GM12801 (cell line): Measurements from ENCODE around the gene SPTAN1.

Experiments
- TF ChIP-seq, protein P1 (sequence below): IDR thresholded peaks from one replicate; pipeline ENCODE4 v1.5.1; 2011; ENCODE audit warnings: control low read depth; ENCODE audit not compliant: insufficient read length; ENCODE audit errors: extremely low read depth

Gene SPTAN1

DNA sequence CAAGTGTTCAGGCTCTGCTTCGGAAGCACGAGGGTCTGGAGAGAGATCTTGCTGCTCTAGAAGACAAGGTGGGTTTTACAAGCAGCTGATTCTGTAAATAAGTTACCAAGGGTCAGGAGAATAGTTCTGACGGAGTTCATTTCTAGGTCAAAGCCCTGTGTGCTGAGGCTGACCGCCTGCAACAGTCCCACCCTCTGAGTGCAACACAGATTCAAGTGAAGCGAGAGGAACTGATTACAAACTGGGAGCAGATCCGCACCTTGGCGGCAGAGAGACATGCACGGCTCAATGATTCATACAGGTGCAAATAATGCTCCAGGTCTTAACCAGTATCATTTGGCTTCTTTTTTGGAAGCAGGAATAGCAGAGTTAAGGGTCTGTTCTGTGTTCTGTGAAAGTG lies 24.8 kb downstream of the SPTAN1 start:
- TF ChIP-seq, protein P1, sequence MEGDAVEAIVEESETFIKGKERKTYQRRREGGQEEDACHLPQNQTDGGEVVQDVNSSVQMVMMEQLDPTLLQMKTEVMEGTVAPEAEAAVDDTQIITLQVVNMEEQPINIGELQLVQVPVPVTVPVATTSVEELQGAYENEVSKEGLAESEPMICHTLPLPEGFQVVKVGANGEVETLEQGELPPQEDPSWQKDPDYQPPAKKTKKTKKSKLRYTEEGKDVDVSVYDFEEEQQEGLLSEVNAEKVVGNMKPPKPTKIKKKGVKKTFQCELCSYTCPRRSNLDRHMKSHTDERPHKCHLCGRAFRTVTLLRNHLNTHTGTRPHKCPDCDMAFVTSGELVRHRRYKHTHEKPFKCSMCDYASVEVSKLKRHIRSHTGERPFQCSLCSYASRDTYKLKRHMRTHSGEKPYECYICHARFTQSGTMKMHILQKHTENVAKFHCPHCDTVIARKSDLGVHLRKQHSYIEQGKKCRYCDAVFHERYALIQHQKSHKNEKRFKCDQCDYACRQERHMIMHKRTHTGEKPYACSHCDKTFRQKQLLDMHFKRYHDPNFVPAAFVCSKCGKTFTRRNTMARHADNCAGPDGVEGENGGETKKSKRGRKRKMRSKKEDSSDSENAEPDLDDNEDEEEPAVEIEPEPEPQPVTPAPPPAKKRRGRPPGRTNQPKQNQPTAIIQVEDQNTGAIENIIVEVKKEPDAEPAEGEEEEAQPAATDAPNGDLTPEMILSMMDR, result no peak

DNA sequence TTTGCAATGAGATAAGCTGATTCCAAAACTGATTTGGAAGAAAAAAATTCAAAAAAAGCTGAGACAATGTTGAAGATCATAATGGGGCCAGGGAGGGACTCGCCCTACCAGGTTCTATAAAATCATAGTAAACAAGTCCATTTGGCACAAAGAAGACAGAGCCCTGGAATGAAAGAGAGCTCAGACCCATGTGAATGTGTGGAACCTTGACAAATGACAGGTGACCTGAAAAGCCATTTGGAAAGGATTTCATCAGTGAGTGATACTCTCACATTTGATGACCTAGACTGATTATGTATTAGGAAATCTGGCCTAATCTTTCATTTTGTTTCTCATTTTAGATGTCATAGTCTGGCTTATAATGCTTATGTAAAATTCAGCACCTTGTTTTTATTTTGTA lies 26.8 kb downstream of the SPTAN1 start:
- TF ChIP-seq, protein P1, result no peak

DNA sequence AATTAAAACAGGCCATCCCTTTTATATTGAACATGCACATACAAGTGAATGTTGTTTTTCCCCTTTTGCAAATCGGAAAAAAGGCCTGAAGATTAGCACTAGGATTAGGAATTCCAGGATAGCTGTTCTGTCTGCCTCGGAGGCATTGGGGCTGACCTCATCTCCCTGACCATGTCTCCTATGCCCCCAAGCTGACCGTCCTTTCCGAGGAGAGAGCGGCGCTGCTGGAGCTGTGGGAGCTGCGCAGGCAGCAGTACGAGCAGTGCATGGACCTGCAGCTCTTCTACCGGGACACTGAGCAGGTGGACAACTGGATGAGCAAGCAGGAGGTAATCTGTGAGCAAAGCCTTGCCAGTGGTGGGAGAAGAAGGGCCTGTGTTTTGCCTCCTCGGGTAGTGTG lies 28.3 kb downstream of the SPTAN1 start:
- TF ChIP-seq, protein P1, result no peak

DNA sequence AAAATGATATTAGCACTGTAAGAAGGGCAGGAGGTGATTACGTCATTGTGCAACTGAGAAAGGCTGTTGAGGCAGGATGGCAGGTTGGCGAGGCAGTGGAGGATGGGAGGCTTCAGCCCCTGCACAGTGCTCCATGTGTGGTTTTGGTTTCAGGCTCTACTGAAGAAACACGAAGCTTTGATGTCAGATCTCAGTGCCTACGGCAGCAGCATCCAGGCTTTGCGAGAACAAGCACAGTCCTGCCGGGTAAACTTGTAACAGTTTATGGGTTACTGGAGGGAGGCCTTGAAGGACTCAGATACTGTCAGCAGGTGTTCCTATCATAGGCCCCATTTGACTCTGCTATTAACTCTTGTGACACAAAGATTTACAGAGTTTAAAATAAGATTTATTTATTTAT lies 35.1 kb downstream of the SPTAN1 start:
- TF ChIP-seq, protein P1, result no peak

DNA sequence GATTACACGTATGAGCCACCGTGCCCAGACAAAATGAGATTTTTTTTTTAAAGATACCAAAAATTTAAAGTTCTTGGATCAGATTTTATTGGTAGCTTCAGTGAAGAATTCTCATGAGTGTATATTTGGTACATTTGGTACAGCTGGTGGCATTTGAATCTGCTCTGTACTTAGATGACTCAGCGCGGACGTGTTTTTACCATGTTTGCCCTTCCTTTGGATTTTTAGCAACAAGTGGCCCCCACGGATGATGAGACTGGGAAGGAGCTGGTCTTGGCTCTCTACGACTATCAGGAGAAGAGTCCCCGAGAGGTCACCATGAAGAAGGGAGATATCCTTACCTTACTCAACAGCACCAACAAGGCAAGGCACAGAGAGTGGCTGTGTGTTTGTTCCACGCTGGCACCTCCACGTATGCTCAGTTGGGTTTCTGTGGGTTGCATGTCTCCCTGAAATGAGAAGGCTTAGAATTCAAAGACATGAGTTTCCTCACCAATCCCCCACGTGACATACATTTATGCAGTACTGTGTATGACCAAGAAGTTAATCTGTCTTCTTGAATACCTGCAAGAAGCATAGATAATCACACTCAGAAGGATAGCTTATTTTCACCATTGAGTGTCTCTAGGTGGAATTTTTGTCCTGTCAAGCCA lies 36.3 kb downstream of the SPTAN1 start:
- TF ChIP-seq, protein P1, result no peak

DNA sequence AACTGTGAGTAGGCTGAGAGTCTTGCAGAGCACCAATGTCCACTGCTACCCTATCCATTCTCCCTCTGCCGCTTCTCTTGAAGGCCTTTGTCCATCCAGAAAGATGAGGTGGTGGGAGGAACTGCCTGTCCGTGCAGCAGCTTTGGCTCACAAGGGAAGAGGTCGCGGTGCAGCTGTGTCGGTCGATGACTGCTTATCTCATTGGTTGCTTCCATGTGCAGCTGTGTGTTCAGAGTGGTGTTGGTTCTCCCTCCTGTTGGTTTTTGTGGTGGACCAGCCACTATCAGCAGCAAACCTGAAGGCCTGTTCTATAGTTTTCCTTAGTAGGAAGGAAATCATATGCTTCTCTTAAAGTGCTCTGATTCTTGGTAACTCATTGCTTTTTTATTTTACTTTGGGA lies 40.7 kb downstream of the SPTAN1 start:
- TF ChIP-seq, protein P1, result no peak

DNA sequence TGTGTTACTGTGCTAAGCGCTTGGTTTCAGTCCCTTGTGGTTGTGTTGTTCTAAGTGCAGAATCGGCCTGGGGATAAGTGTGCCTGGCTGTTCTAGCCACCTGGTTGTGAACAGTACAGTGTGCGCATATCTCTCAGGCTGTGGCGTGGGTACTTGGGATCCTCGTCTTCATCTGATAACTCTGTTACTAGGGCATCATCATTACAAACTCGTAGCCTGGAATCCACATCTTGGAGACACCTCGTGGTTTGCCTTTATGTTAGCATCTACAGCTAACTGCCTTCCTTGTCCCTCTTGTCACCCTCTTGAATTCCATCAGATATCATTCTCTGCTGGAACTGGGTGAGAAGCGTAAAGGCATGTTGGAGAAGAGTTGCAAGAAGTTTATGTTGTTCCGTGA lies 41.5 kb downstream of the SPTAN1 start:
- TF ChIP-seq, protein P1, result no peak
